ENCODE measurements around the gene RBM20. TPM values are rescaled to one million over a fixed set of nuclear protein-coding genes. Genes with fewer than 3 reads are reported as not detected.

RBM20 gene
- total and polyA plus RNA-seq, 2 donors from 2014 or later, result 0.88 to 2.1 TPM

DNA sequence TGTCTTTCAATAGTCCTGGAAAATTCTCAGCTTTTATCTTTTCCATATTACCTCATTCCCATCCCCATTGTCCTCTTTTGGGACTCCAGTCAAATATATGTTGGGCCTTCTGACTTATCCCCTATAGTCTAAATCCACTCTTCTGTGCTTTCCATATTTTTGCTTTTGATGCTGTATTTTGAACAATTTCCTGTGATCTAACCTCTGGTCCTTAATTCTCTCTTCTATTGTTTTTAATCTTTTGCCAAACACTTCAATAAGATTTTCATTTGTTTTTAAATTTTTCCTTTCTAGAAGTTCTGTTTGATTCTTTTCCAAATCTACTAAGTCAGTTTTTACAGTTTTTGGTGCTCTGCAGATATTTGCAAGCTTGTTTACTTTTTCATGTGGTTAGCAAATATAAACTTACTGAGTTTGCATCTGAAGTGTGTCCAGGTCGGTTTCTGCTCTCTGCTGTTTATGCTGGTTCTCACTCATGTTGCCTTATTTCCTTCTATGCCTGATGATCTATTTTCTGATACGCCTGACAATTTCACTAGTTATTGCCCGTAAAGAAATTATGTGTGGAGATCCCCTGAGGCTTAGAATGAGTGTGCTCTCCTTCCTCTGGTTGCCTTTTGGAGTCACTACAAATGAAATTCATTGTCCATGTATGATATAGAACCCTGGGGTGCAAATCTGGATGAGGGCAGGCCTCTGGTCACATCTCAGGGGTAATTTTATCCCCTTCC lies 110.4 kb downstream of the RBM20 start:
- FAIRE-seq, result no peak
- Histone ChIP-seq H3K9me3 (ENCODE audit: control insufficient read depth in 2 of 3, insufficient read depth in 1 of 3, low read length in 3 of 3) (no peaks in the 10 kb centered on the region), H3K4me1 (ENCODE audit: control insufficient read depth in 2 of 3, insufficient read depth in 2 of 3, low read depth in 1 of 3, low read length in 3 of 3) (no peaks in the 10 kb centered on the region), H3K36me3 (ENCODE audit: control insufficient read depth in 2 of 3, insufficient read depth in 3 of 3, low read length in 3 of 3) (no peaks in the 10 kb centered on the region), H3K4me3 (ENCODE audit: low read length in 3 of 3) (no peak overlapping the region), H3K27me3 (ENCODE audit: control insufficient read depth, insufficient read depth, low read length) (no peaks in the 10 kb centered on the region), H3K27ac (ENCODE audit: low read depth in 2 of 2, low read length in 2 of 2) (no peak overlapping the region), H3K9ac (ENCODE audit: low read length in 3 of 3) (no peak overlapping the region)
- DNase-seq, result no peak
- intact Hi-C loops (cut with DNase I), result no loop called here
- TF ChIP-seq, protein P1, sequence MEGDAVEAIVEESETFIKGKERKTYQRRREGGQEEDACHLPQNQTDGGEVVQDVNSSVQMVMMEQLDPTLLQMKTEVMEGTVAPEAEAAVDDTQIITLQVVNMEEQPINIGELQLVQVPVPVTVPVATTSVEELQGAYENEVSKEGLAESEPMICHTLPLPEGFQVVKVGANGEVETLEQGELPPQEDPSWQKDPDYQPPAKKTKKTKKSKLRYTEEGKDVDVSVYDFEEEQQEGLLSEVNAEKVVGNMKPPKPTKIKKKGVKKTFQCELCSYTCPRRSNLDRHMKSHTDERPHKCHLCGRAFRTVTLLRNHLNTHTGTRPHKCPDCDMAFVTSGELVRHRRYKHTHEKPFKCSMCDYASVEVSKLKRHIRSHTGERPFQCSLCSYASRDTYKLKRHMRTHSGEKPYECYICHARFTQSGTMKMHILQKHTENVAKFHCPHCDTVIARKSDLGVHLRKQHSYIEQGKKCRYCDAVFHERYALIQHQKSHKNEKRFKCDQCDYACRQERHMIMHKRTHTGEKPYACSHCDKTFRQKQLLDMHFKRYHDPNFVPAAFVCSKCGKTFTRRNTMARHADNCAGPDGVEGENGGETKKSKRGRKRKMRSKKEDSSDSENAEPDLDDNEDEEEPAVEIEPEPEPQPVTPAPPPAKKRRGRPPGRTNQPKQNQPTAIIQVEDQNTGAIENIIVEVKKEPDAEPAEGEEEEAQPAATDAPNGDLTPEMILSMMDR (IDR thresholded peaks at IDR 0.05; ENCODE audit: borderline replicate concordance, extremely low read depth, insufficient read depth), result no peak

GRCh38 chr10:110755781-110756180 lies 111.6 kb downstream of the RBM20 start:
- Histone ChIP-seq H3K36me3 (ENCODE audit: control insufficient read depth in 2 of 3, insufficient read depth in 3 of 3, low read length in 3 of 3) (no peaks in the 10 kb centered on the region), H3K9me3 (ENCODE audit: control insufficient read depth in 2 of 3, insufficient read depth in 1 of 3, low read length in 3 of 3) (no peaks in the 10 kb centered on the region), H3K4me1 (ENCODE audit: control insufficient read depth in 2 of 3, insufficient read depth in 2 of 3, low read depth in 1 of 3, low read length in 3 of 3) (no peaks in the 10 kb centered on the region), H3K27me3 (ENCODE audit: control insufficient read depth, insufficient read depth, low read length) (no peaks in the 10 kb centered on the region), H3K4me3 (ENCODE audit: low read length in 3 of 3) (no peak overlapping the region), H3K9ac (ENCODE audit: low read length in 3 of 3) (no peak overlapping the region), H3K27ac (ENCODE audit: low read depth in 2 of 2, low read length in 2 of 2) (no peak overlapping the region)
- no peak for FAIRE-seq
- TF ChIP-seq, protein P1 (IDR thresholded peaks at IDR 0.05; ENCODE audit: borderline replicate concordance, extremely low read depth, insufficient read depth), result no peak
- DNase-seq, result no peak
- intact Hi-C loops (cut with DNase I), result no loop called here

GRCh38 chr10:110756876-110757275 lies 112.7 kb downstream of the RBM20 start:
- Histone ChIP-seq H3K4me1 (ENCODE audit: control insufficient read depth in 2 of 3, insufficient read depth in 2 of 3, low read depth in 1 of 3, low read length in 3 of 3) (no peaks in the 10 kb centered on the region), H3K36me3 (ENCODE audit: control insufficient read depth in 2 of 3, insufficient read depth in 3 of 3, low read length in 3 of 3) (no peaks in the 10 kb centered on the region), H3K9me3 (ENCODE audit: control insufficient read depth in 2 of 3, insufficient read depth in 1 of 3, low read length in 3 of 3) (no peaks in the 10 kb centered on the region), H3K9ac (ENCODE audit: low read length in 3 of 3) (no peak overlapping the region), H3K27me3 (ENCODE audit: control insufficient read depth, insufficient read depth, low read length) (no peaks in the 10 kb centered on the region), H3K27ac (ENCODE audit: low read depth in 2 of 2, low read length in 2 of 2) (no peak overlapping the region), H3K4me3 (ENCODE audit: low read length in 3 of 3) (no peak overlapping the region)
- DNase-seq, result no peak
- FAIRE-seq, result no peak
- TF ChIP-seq, protein P1 (IDR thresholded peaks at IDR 0.05; ENCODE audit: borderline replicate concordance, extremely low read depth, insufficient read depth), result no peak
- intact Hi-C loops (cut with DNase I), result no loop called here
